H54 (cell line): Measurements from ENCODE around the gene FDXACB1.
A peak's percentile ranks its signal among the peaks of the same experiment; 100 is the strongest.

Source experiments
- DNase-seq: peaks from one replicate; pipeline ENCODE4 v3.0.0; 2011; ENCODE audit warnings: low spot score, mixed read lengths; ENCODE audit not compliant: insufficient read length
- FAIRE-seq: peaks from 3 replicates; lab custom pipeline; 2011; peaks lifted over from hg19 to GRCh38; lab: Jason Lieb, UNC
- POLR2A ChIP-seq: IDR thresholded peaks from 2 replicates; pipeline ENCODE4 v1.6.1; 2011; ENCODE audit warnings: low read depth, mild to moderate bottlenecking, low read length

Gene FDXACB1

GRCh38 chr11:111878849-111879636 lies at the start of gene FDXACB1, which contains the start of gene CFAP68:
TSS of gene FDXACB1 (minus strand) at chr11:111879165. CDS start at chr11:111879132, 33 bp downstream.
TSS of gene CFAP68 (plus strand) at chr11:111879541. CDS start at chr11:111879561, 20 bp downstream.
- FAIRE-seq (peak; percentile 91), DNase-seq (peak; percentile 70)
- TF ChIP-seq POLR2A, result peak; percentile 33; the same call in 1 of the 2 replicates

GRCh38 chr11:111926505-111927391 lies 47.8 kb upstream of the FDXACB1 start:
- peak; percentile 53 for FAIRE-seq

GRCh38 chr11:111925953-111926352 lies 47.0 kb upstream of the FDXACB1 start:
- no peak for DNase-seq
- no peak for TF ChIP-seq POLR2A
- FAIRE-seq, result no peak

More at GRCh38 chr11:111926505-111927391, 47.8 kb upstream of the FDXACB1 start:
- DNase-seq, result peak; percentile 77
- TF ChIP-seq POLR2A, result no peak

GRCh38 chr11:111923951-111924350 lies 45.0 kb upstream of the FDXACB1 start:
- DNase-seq (no peak), FAIRE-seq (no peak)
- no peak for TF ChIP-seq POLR2A

- no peak for FAIRE-seq
- TF ChIP-seq POLR2A, result no peak
- DNase-seq, result no peak
Observed at GRCh38 chr11:111923351-111923788, 44.4 kb upstream of the FDXACB1 start.

- TF ChIP-seq POLR2A, result no peak
- FAIRE-seq (no peak), DNase-seq (no peak)
Observed at GRCh38 chr11:111922803-111923202, 43.8 kb upstream of the FDXACB1 start.

GRCh38 chr11:111921541-111922230 lies 42.7 kb upstream of the FDXACB1 start:
- DNase-seq (no peak), FAIRE-seq (no peak)
- no peak for TF ChIP-seq POLR2A

- DNase-seq (no peak), FAIRE-seq (no peak)
- TF ChIP-seq POLR2A, result no peak
Observed at GRCh38 chr11:111920908-111921307, 41.9 kb upstream of the FDXACB1 start.

- TF ChIP-seq POLR2A, result no peak
- no peak for FAIRE-seq
- DNase-seq, result no peak
Observed at GRCh38 chr11:111918390-111919256, 39.7 kb upstream of the FDXACB1 start, which contains the start of gene C11orf52. TSS of gene C11orf52 (plus strand) at chr11:111918913. CDS start at chr11:111918973, 60 bp downstream.

GRCh38 chr11:111917788-111918187 lies 38.8 kb upstream of the FDXACB1 start:
- TF ChIP-seq POLR2A, result no peak
- FAIRE-seq, result no peak

GRCh38 chr11:111917312-111917711 lies 38.3 kb upstream of the FDXACB1 start:
- DNase-seq, result no peak
- no peak for FAIRE-seq
- TF ChIP-seq POLR2A, result no peak

More at GRCh38 chr11:111917788-111918187, 38.8 kb upstream of the FDXACB1 start:
- no peak for DNase-seq

- TF ChIP-seq POLR2A, result no peak
- DNase-seq (no peak), FAIRE-seq (no peak)
Observed at GRCh38 chr11:111916768-111917167, 37.8 kb upstream of the FDXACB1 start.
